Subcutaneous abdominal adipose tissue (tissue), 5 donors: ENCODE results near the gene RTN1.

ENCODE experiments used
- H3K27ac ChIP-seq: one replicate; pipeline ENCODE4 v1.7.0; 2013; ENCODE audit warnings: low read depth, mild to moderate bottlenecking, inconsistent platforms, low read length, moderate library complexity
- H3K27me3 ChIP-seq, 5 donors: one replicate each; pipeline ENCODE4 v1.7.0; 2013; ENCODE audit warnings: low read length in 5 of 5, inconsistent platforms in 1 of 5; ENCODE audit not compliant: control insufficient read depth in 5 of 5, insufficient read depth in 4 of 5
- H3K36me3 ChIP-seq, 5 donors: one replicate each; pipeline ENCODE4 v1.7.0; 2013; ENCODE audit warnings: low read length in 5 of 5; ENCODE audit not compliant: control insufficient read depth in 5 of 5, insufficient read depth in 5 of 5
- H3K4me1 ChIP-seq, 5 donors: one replicate each; pipeline ENCODE4 v1.7.0; 2013; ENCODE audit warnings: low read length in 5 of 5, mild to moderate bottlenecking in 3 of 5, moderate library complexity in 1 of 5; ENCODE audit not compliant: control insufficient read depth in 5 of 5, insufficient read depth in 5 of 5
- H3K4me3 ChIP-seq, 5 donors: one replicate each; pipeline ENCODE4 v1.7.0; 2013; ENCODE audit warnings: low read length in 5 of 5, low read depth in 1 of 5
- H3K9ac ChIP-seq, 5 donors: one replicate each; pipeline ENCODE4 v1.7.0; 2013; ENCODE audit warnings: low read length in 5 of 5, mild to moderate bottlenecking in 4 of 5, moderate library complexity in 3 of 5
- H3K9me3 ChIP-seq, 5 donors: one replicate each; pipeline ENCODE4 v1.7.0; 2013; ENCODE audit warnings: low read length in 5 of 5; ENCODE audit not compliant: control insufficient read depth in 5 of 5
- donor health status: healthy.
- donor health status: healthy.
- donor health status: healthy.
- donor health status: healthy.
- donor health status: healthy.

The RTN1 gene

GRCh38 chr14:59811815-59812214 lies 58.8 kb downstream of the RTN1 start:
- no peak overlapping the region for H3K9ac ChIP-seq
- H3K27ac ChIP-seq: no peak overlapping the region
- H3K4me3 ChIP-seq: no peak overlapping the region
- no peaks in the 10 kb centered on the region for H3K9me3 ChIP-seq
- H3K4me1 ChIP-seq: no peaks in the 10 kb centered on the region
- H3K36me3 ChIP-seq: no peaks in the 10 kb centered on the region
- H3K27me3 ChIP-seq: no peaks in the 10 kb centered on the region

- no peak overlapping the region for H3K9ac ChIP-seq
- H3K36me3 ChIP-seq: no peaks in the 10 kb centered on the region
- H3K4me1 ChIP-seq: no peaks in the 10 kb centered on the region
- no peaks in the 10 kb centered on the region for H3K9me3 ChIP-seq
- no peak overlapping the region for H3K4me3 ChIP-seq
- H3K27ac ChIP-seq: no peak overlapping the region
- no peaks in the 10 kb centered on the region for H3K27me3 ChIP-seq
Measured at GRCh38 chr14:59811073-59811472, 59.5 kb downstream of the RTN1 start.

- no peaks in the 10 kb centered on the region for H3K27me3 ChIP-seq
- H3K36me3 ChIP-seq: no peaks in the 10 kb centered on the region
- H3K4me3 ChIP-seq: no peak overlapping the region
- no peaks in the 10 kb centered on the region for H3K9me3 ChIP-seq
- no peak overlapping the region for H3K27ac ChIP-seq
- peaks cover 0 to 4% (median 0%) of the 10 kb centered on the region in 5 donors for H3K4me1 ChIP-seq
- no peak overlapping the region for H3K9ac ChIP-seq
Measured at GRCh38 chr14:59803052-59803540, 67.5 kb downstream of the RTN1 start.

GRCh38 chr14:59788176-59788575 lies 82.4 kb downstream of the RTN1 start:
- H3K4me3 ChIP-seq: no peak overlapping the region
- no peaks in the 10 kb centered on the region for H3K27me3 ChIP-seq
- no peak overlapping the region for H3K27ac ChIP-seq
- H3K9me3 ChIP-seq: no peaks in the 10 kb centered on the region
- H3K4me1 ChIP-seq: peaks cover 0 to 8% (median 4%) of the 10 kb centered on the region in 5 donors
- H3K36me3 ChIP-seq: no peaks in the 10 kb centered on the region
- H3K9ac ChIP-seq: no peak overlapping the region

GRCh38 chr14:59787045-59787674 lies 83.4 kb downstream of the RTN1 start:
- Histone ChIP-seq H3K9ac (no peak overlapping the region), H3K9me3 (no peaks in the 10 kb centered on the region), H3K4me3 (no peak overlapping the region), H3K4me1 (peaks cover 0 to 9% (median 4%) of the 10 kb centered on the region in 5 donors), H3K36me3 (no peaks in the 10 kb centered on the region), H3K27me3 (no peaks in the 10 kb centered on the region), H3K27ac (no peak overlapping the region)

GRCh38 chr14:59785629-59786028 lies 84.9 kb downstream of the RTN1 start:
- H3K27me3 ChIP-seq: no peaks in the 10 kb centered on the region
- H3K4me3 ChIP-seq: no peak overlapping the region
- peaks cover 0 to 13% (median 4%) of the 10 kb centered on the region in 5 donors for H3K4me1 ChIP-seq
- no peak overlapping the region for H3K27ac ChIP-seq
- H3K9me3 ChIP-seq: no peaks in the 10 kb centered on the region
- no peak overlapping the region for H3K9ac ChIP-seq
- no peaks in the 10 kb centered on the region for H3K36me3 ChIP-seq

GRCh38 chr14:59782760-59783159 lies 87.8 kb downstream of the RTN1 start:
- Histone ChIP-seq H3K4me1 (peaks cover 0 to 13% (median 4%) of the 10 kb centered on the region in 5 donors), H3K27me3 (no peaks in the 10 kb centered on the region), H3K27ac (no peak overlapping the region), H3K36me3 (no peaks in the 10 kb centered on the region), H3K9me3 (no peaks in the 10 kb centered on the region), H3K4me3 (no peak overlapping the region), H3K9ac (no peak overlapping the region)

- Histone ChIP-seq H3K9ac (no peak overlapping the region), H3K4me1 (peaks cover 0 to 10% (median 0%) of the 10 kb centered on the region in 5 donors), H3K27me3 (no peaks in the 10 kb centered on the region), H3K27ac (no peak overlapping the region), H3K4me3 (no peak overlapping the region), H3K36me3 (no peaks in the 10 kb centered on the region), H3K9me3 (no peaks in the 10 kb centered on the region)
Measured at GRCh38 chr14:59777006-59777579, 93.5 kb downstream of the RTN1 start.

- H3K4me1 ChIP-seq: peaks cover 0 to 7% (median 0%) of the 10 kb centered on the region in 5 donors
- H3K4me3 ChIP-seq: no peak overlapping the region
- H3K9ac ChIP-seq: no peak overlapping the region
- H3K27me3 ChIP-seq: no peaks in the 10 kb centered on the region
- no peak overlapping the region for H3K27ac ChIP-seq
- H3K36me3 ChIP-seq: no peaks in the 10 kb centered on the region
- no peaks in the 10 kb centered on the region for H3K9me3 ChIP-seq
Measured at GRCh38 chr14:59776468-59776867, 94.1 kb downstream of the RTN1 start.

GRCh38 chr14:59772233-59772632 lies 98.3 kb downstream of the RTN1 start:
- no peak overlapping the region for H3K9ac ChIP-seq
- H3K27ac ChIP-seq: no peak overlapping the region
- H3K9me3 ChIP-seq: no peaks in the 10 kb centered on the region
- no peaks in the 10 kb centered on the region for H3K27me3 ChIP-seq
- no peak overlapping the region for H3K4me3 ChIP-seq
- H3K4me1 ChIP-seq: peaks cover 0 to 10% (median 0%) of the 10 kb centered on the region in 5 donors
- H3K36me3 ChIP-seq: no peaks in the 10 kb centered on the region
